ENCODE results near the gene LOXL1. TPM values are rescaled to one million over a fixed set of nuclear protein-coding genes. Genes with fewer than 3 reads are reported as not detected.

The LOXL1 gene
- polyA plus RNA-seq, 1 donor from 2014 or later: 2.1 TPM

DNA sequence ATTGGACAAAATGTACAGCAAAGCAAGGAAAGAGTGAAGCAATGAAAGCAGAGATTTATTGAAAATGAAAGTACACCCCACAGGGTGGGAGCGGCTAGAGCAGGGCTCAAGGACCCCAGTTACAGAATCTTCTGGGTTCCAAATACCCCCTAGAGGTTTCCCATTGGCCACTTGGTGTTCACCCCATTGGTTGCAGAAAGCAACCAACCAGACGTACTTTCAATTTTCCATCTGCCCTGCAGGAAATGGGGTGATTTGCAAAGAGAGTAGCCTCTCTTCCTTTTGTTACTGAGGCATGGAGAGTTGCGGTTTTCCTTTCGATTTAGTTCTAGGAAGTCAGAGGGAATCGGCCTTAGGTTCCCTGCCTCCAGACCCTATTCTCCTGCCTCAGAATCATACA, 70.7 kb downstream of the LOXL1 start:
- H3K9me2 ChIP-seq (ENCODE audit: insufficient read depth, low read length): no peaks in the 10 kb centered on the region
- H4K20me1 ChIP-seq (ENCODE audit: insufficient read depth): no peaks in the 10 kb centered on the region
- no peak overlapping the region for H2AFZ ChIP-seq (ENCODE audit: low read depth, low read length)
- H3K4me3 ChIP-seq (ENCODE audit: low read length): peak overlapping the region; percentile 19
- no peak overlapping the region for H3K4me2 ChIP-seq (ENCODE audit: low read length)
- no peak for TF ChIP-seq POLR2AphosphoS5 (IDR thresholded peaks at IDR 0.05)
- H3K9me3 ChIP-seq (ENCODE audit: low read length): no peaks in the 10 kb centered on the region
- H3K79me2 ChIP-seq (replicated peaks; ENCODE audit: insufficient read depth, low read length): peaks cover 22% of the 10 kb centered on the region
- H3K9ac ChIP-seq (ENCODE audit: low read length): no peak overlapping the region
- H3K27ac ChIP-seq (ENCODE audit: low read length): no peak overlapping the region
- H3K27me3 ChIP-seq (ENCODE audit: insufficient read depth, low read depth, low read length): no peaks in the 10 kb centered on the region
- H3K36me3 ChIP-seq (ENCODE audit: insufficient read depth, low read length): no peaks in the 10 kb centered on the region
- no peaks in the 10 kb centered on the region for H3F3A ChIP-seq (ENCODE audit: insufficient read depth, low read length, poor library complexity, severe bottlenecking)

DNA sequence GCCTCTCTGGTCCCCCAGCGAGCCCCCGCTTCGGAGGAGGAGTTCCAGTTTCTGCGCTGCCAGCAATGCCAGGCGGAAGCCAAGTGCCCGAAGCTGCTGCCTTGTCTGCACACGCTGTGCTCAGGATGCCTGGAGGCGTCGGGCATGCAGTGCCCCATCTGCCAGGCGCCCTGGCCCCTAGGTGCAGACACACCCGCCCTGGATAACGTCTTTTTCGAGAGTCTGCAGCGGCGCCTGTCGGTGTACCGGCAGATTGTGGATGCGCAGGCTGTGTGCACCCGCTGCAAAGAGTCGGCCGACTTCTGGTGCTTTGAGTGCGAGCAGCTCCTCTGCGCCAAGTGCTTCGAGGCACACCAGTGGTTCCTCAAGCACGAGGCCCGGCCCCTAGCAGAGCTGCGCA, 71.7 kb downstream of the LOXL1 start:
- Histone ChIP-seq H3F3A (ENCODE audit: insufficient read depth, low read length, poor library complexity, severe bottlenecking) (no peaks in the 10 kb centered on the region), H3K4me2 (ENCODE audit: low read length) (no peak overlapping the region), H3K9ac (ENCODE audit: low read length) (no peak overlapping the region), H3K9me3 (ENCODE audit: low read length) (no peaks in the 10 kb centered on the region), H3K36me3 (ENCODE audit: insufficient read depth, low read length) (no peaks in the 10 kb centered on the region), H4K20me1 (ENCODE audit: insufficient read depth) (no peaks in the 10 kb centered on the region), H3K79me2 (replicated peaks; ENCODE audit: insufficient read depth, low read length) (peaks cover 18% of the 10 kb centered on the region), H3K9me2 (ENCODE audit: insufficient read depth, low read length) (no peaks in the 10 kb centered on the region), H3K27ac (ENCODE audit: low read length) (no peak overlapping the region), H3K4me3 (ENCODE audit: low read length) (no peak overlapping the region), H2AFZ (ENCODE audit: low read depth, low read length) (no peak overlapping the region), H3K27me3 (ENCODE audit: insufficient read depth, low read depth, low read length) (no peaks in the 10 kb centered on the region)
- TF ChIP-seq EP300 (conservative IDR thresholded peaks at IDR 0.05; ENCODE audit: poor library complexity, severe bottlenecking): no peak
- TF ChIP-seq, protein P1, sequence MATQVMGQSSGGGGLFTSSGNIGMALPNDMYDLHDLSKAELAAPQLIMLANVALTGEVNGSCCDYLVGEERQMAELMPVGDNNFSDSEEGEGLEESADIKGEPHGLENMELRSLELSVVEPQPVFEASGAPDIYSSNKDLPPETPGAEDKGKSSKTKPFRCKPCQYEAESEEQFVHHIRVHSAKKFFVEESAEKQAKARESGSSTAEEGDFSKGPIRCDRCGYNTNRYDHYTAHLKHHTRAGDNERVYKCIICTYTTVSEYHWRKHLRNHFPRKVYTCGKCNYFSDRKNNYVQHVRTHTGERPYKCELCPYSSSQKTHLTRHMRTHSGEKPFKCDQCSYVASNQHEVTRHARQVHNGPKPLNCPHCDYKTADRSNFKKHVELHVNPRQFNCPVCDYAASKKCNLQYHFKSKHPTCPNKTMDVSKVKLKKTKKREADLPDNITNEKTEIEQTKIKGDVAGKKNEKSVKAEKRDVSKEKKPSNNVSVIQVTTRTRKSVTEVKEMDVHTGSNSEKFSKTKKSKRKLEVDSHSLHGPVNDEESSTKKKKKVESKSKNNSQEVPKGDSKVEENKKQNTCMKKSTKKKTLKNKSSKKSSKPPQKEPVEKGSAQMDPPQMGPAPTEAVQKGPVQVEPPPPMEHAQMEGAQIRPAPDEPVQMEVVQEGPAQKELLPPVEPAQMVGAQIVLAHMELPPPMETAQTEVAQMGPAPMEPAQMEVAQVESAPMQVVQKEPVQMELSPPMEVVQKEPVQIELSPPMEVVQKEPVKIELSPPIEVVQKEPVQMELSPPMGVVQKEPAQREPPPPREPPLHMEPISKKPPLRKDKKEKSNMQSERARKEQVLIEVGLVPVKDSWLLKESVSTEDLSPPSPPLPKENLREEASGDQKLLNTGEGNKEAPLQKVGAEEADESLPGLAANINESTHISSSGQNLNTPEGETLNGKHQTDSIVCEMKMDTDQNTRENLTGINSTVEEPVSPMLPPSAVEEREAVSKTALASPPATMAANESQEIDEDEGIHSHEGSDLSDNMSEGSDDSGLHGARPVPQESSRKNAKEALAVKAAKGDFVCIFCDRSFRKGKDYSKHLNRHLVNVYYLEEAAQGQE (IDR thresholded peaks at IDR 0.05; ENCODE audit: borderline replicate concordance): no peak
- no peak for TF ChIP-seq POLR2AphosphoS5 (IDR thresholded peaks at IDR 0.05)
- TF ChIP-seq TAF1 (IDR thresholded peaks at IDR 0.05; ENCODE audit: low read depth): no peak
- no peak for TF ChIP-seq EZH2 (IDR thresholded peaks at IDR 0.05; ENCODE audit: borderline replicate concordance, insufficient read depth, low read length, poor library complexity, severe bottlenecking)
- no peak for TF ChIP-seq SMC3 (conservative IDR thresholded peaks at IDR 0.05; ENCODE audit: poor library complexity)
- no peak for TF ChIP-seq RAD21 (conservative IDR thresholded peaks at IDR 0.05)
- TF ChIP-seq, protein P2, sequence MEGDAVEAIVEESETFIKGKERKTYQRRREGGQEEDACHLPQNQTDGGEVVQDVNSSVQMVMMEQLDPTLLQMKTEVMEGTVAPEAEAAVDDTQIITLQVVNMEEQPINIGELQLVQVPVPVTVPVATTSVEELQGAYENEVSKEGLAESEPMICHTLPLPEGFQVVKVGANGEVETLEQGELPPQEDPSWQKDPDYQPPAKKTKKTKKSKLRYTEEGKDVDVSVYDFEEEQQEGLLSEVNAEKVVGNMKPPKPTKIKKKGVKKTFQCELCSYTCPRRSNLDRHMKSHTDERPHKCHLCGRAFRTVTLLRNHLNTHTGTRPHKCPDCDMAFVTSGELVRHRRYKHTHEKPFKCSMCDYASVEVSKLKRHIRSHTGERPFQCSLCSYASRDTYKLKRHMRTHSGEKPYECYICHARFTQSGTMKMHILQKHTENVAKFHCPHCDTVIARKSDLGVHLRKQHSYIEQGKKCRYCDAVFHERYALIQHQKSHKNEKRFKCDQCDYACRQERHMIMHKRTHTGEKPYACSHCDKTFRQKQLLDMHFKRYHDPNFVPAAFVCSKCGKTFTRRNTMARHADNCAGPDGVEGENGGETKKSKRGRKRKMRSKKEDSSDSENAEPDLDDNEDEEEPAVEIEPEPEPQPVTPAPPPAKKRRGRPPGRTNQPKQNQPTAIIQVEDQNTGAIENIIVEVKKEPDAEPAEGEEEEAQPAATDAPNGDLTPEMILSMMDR (IDR thresholded peaks at IDR 0.05; ENCODE audit: poor library complexity, severe bottlenecking): no peak
- TF ChIP-seq MXI1 (conservative IDR thresholded peaks at IDR 0.05; ENCODE audit: poor library complexity, severe bottlenecking): no peak

Other genes with a start within 250 kb of the LOXL1 start
- 70.4 and 99.1 TPM in 2 replicates for gene CD276, start 242.1 kb upstream of the LOXL1 start, polyA plus RNA-seq
- 21.3 and 23.6 TPM in 2 replicates for gene INSYN1, start 173.1 kb upstream of the LOXL1 start, polyA plus RNA-seq
- gene TBC1D21, start 52.9 kb upstream of the LOXL1 start, polyA plus RNA-seq: not detected in 2 replicates
- 49.5 and 59.4 TPM in 2 replicates for gene STOML1, start 65.8 kb downstream of the LOXL1 start, polyA plus RNA-seq
- gene PML, start 68.3 kb downstream of the LOXL1 start, polyA plus RNA-seq: 4.7 and 10.9 TPM in 2 replicates
- gene GOLGA6A, start 156.1 kb downstream of the LOXL1 start, polyA plus RNA-seq: 0.50 TPM in 2 replicates
- gene ISLR2, start 204.1 kb downstream of the LOXL1 start, polyA plus RNA-seq: 301 and 330 TPM in 2 replicates
- gene ISLR, start 247.2 kb downstream of the LOXL1 start, polyA plus RNA-seq: not detected in 2 replicates